HUES48 (cell line): ENCODE results near the gene RNF123.
"Not testable (repeated sequence)": the region's sequence is repeated elsewhere in the genome, so short reads cannot be mapped to it uniquely, and the experiment has no call there.

Source experiments
- H3K27ac ChIP-seq: one replicate; pipeline ENCODE4 v1.7.0; 2013; ENCODE audit warnings: low read depth, low read length, inconsistent platforms
- H3K27me3 ChIP-seq: 2 replicates; pipeline ENCODE4 v1.6.1; 2013; ENCODE audit warnings: mild to moderate bottlenecking, low read length; ENCODE audit not compliant: control insufficient read depth, insufficient read depth
- H3K36me3 ChIP-seq: 2 replicates; pipeline ENCODE4 v1.6.1; 2013; ENCODE audit warnings: low read length; ENCODE audit not compliant: control insufficient read depth, insufficient read depth
- H3K4me1 ChIP-seq: 2 replicates; pipeline ENCODE4 v1.6.1; 2013; ENCODE audit warnings: mild to moderate bottlenecking, low read length; ENCODE audit not compliant: control insufficient read depth, insufficient read depth
- H3K4me3 ChIP-seq: 2 replicates; pipeline ENCODE4 v1.5.1; 2013; ENCODE audit warnings: mild to moderate bottlenecking, low read depth, low read length
- H3K9ac ChIP-seq: 2 replicates; pipeline ENCODE4 v1.6.1; 2013; ENCODE audit warnings: mild to moderate bottlenecking, low read depth, low read length, moderate library complexity
- H3K9me3 ChIP-seq: 2 replicates; pipeline ENCODE4 v1.6.1; 2013; ENCODE audit warnings: low read length; ENCODE audit not compliant: control insufficient read depth, insufficient read depth

RNF123 gene

DNA sequence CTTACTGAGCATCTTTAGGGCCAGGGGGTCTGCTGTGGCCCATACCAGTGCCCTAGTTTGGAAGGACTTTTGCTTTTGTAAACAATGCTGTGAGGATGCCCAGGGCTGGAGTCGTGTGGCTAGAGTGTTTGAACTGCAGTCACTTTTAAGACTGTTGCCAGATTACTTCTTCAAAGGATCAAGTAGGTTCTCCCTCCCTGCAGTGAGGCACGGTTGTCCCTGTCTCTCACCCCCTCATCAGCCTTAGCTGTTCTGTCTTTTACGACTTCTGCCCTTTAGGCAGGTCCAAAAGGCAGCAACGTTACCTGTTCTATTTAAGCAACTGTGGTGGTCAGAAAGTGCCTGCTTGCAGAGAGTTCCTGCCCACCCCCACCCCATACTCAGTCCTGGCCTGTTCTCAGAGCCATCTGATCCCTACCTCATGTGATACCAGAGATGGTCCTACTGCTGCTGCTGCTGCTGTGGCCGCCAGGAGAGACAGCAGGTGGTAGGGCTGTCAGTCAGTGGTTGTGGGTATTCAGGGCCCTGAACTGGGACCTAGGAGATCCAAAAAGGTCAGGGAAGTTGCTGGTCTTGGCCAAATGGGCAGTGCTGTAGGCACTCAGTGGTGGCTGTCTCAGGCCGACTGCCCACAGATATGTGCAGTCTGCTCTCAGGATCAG lies 5.2 kb downstream of the RNF123 start:
- not testable (repeated sequence) for H3K9ac ChIP-seq

DNA sequence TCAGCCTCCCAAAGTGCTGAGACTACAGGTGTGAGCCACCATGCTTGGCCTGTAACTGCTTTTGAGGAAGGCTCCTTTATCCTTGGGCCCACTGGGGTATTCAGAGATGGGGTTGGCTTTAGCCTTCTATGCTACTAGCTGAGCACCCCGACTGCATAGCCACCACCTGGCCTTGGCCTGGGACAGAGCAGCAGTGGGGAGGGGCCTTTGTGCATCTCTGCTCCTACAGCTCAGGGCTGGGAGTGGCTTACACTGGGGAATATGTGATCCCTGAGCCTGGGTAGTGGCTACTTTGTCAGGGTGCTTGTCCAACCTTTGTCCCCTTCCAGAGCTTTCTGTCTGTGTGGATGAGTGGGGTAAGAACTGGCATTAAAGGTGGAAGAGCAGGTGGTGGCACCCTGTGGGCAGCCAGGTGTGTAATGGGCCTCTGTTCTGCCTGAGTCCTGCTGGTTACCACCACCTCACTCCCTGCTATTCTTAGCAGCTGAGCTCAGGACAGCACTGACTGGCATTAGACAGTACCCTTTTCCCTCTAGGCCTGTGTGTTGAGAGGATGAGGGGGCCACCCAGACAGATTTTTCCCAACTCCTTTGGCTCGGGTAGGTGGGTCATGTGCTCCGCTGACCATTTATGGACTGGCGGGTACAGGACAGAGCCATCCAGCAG lies 6.1 kb downstream of the RNF123 start:
- H3K4me1 ChIP-seq, H3K4me3 ChIP-seq, H3K27ac ChIP-seq, H3K9ac ChIP-seq, H3K27me3 ChIP-seq, H3K9me3 ChIP-seq: not testable (repeated sequence)
- H3K36me3 ChIP-seq = peaks cover 14% of the 10 kb centered on the region; the same call in 1 of the 2 replicates

More for the DNA sequence above, 5.2 kb downstream of the RNF123 start:
- not testable (repeated sequence) for H3K36me3 ChIP-seq, H3K4me3 ChIP-seq, H3K27ac ChIP-seq, H3K9me3 ChIP-seq, H3K27me3 ChIP-seq, H3K4me1 ChIP-seq

DNA sequence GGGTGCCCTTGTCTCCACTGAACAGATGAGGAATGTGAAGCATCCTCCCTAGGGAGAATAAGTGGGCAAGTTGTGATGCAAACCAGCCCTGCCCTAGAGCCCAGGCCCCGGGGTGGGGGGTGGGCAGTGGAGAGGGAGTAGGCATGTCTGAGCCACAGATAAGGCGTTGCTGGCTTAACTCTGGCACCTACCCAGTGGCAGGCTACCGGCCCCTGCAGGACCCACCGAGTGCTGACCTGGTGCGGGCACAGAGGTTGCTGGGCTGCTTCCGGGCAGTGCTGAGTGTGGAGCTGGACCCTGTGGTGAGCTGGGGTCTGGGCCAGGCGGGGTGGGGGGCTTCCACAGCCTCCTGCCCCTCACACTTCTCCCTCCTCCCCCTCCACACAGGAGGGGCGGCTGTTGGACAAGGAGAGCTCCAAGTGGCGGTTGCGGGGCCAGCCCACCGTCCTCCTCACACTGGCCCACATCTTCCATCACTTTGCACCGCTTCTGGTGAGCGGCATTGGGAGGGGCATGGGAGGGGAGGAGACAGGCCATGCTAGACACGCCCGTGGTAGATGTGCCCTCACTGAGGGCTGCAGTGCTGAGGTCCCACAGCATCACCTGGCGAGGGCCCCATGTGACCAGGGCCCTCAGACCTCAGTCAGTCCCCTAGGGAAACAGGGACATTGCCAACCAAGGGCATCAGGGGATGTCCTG lies 10.1 kb downstream of the RNF123 start:
- peaks cover 32% of the 10 kb centered on the region for H3K36me3 ChIP-seq
- H3K9me3 ChIP-seq = no peaks in the 10 kb centered on the region
- H3K4me3 ChIP-seq = no peak overlapping the region
- no peak overlapping the region for H3K27ac ChIP-seq
- H3K4me1 ChIP-seq = no peaks in the 10 kb centered on the region
- H3K9ac ChIP-seq = no peak overlapping the region
- no peaks in the 10 kb centered on the region for H3K27me3 ChIP-seq

DNA sequence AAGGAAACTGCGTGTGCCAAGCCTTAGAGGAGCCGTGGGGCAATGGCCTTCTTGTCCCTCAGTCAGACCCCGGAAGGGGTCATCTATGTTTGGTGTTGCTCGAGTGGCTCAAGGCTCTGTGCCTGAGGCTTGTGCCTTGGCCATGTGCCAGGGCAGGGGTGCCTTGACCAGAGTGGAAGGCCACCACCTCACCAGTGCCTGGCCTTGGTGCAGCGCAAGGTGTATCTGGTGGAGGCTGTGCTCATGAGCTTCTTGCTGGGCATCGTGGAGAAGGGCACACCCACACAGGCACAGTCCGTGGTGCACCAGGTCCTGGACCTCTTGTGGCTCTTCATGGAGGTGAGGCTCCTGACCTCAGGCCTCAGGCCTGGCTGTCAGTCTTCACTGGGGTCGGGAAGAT lies 10.7 kb downstream of the RNF123 start:
- Histone ChIP-seq H3K27me3 (no peaks in the 10 kb centered on the region), H3K4me1 (no peaks in the 10 kb centered on the region), H3K4me3 (no peak overlapping the region), H3K36me3 (peaks cover 38% of the 10 kb centered on the region), H3K9me3 (no peaks in the 10 kb centered on the region), H3K27ac (no peak overlapping the region), H3K9ac (no peak overlapping the region)

DNA sequence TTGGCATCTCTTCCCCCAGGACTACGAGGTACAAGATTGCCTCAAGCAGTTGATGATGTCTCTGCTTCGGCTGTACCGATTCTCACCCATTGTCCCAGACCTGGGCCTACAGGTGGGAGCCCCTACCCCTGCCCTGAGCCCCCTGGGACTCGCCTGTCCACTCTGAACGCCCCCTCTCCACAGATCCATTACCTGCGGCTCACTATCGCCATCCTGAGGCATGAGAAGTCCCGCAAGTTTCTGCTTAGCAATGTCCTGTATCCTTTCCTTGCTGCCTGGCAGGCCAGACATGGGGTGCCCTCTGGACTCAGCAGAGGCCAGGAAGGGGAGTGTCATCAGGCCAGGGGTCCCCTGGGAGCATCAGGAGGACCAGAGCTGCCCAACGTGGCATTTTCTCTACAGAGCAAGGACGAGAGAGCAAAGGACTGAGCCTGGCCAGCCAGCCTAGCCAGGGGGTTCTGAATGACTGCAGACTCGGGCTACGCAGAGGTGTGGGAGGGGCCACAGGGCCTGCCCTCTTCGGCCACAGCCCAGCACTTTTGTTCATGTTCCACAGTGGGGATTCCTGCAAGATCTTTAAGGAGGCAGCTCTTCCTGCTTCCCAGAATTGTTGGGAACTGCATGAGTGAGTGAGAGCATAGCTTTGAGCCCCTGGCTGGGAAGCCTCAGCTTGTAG lies 11.2 kb downstream of the RNF123 start:
- no peak overlapping the region for H3K9ac ChIP-seq
- peaks cover 41% of the 10 kb centered on the region for H3K36me3 ChIP-seq
- no peaks in the 10 kb centered on the region for H3K4me1 ChIP-seq
- no peak overlapping the region for H3K4me3 ChIP-seq
- H3K27ac ChIP-seq = no peak overlapping the region
- no peaks in the 10 kb centered on the region for H3K9me3 ChIP-seq
- H3K27me3 ChIP-seq = no peaks in the 10 kb centered on the region

DNA sequence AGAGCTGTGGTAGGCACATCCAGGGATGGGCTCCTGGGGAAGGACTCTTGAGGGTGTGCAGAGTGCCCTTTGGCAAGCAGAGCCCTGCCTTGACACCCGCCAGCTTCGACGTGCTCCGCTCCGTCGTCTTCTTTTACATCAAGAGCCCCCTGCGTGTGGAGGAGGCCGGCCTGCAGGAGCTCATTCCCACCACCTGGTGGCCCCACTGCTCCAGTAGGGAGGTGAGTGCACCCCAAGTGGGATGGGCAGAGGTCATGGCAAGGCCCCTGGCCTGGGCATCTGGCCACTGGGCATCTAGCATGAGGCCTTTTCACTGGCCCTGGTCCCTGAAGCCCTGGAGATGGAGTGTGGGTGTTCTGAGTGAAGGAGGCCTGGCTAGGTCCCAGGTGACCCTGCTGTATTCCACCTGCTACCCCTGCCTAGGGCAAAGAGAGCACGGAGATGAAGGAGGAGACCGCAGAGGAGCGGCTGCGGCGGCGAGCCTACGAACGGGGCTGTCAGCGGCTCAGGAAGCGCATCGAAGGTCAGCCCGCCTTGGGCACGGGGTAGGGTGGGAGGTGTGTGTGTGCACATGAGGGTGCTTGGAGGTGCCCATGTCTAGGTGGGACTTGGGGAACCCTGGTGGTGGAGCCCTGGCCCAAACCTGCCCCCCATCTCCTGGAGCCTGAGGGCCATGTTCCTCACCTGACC lies 12.2 kb downstream of the RNF123 start:
- Histone ChIP-seq H3K27me3 (no peaks in the 10 kb centered on the region), H3K36me3 (peaks cover 46% of the 10 kb centered on the region), H3K9me3 (no peaks in the 10 kb centered on the region), H3K9ac (no peak overlapping the region; the same call in 1 of the 2 replicates), H3K4me1 (no peaks in the 10 kb centered on the region), H3K27ac (no peak overlapping the region), H3K4me3 (no peak overlapping the region)

DNA sequence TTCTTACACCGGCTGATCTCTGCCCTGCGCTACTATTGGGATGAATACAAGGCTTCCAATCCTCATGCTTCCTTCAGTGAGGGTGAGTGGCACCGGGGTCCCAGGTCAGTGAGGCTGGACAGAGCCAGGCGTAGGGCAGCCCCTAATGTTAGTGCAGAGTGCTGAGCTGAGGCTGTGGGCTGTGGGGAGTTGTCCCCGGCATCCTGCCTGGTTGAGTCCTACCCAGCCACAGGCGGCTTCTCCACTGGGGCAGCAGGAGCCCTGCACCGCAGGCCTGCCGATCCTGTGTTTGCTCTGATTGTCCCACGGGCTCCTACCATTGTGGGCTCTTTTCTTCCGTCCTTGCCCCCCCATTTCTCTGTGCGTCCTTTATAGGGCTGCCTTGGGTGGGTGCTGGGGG lies 13.3 kb downstream of the RNF123 start:
- Histone ChIP-seq H3K9ac (no peak overlapping the region), H3K9me3 (no peaks in the 10 kb centered on the region), H3K4me1 (no peaks in the 10 kb centered on the region), H3K27ac (no peak overlapping the region), H3K4me3 (no peak overlapping the region), H3K27me3 (no peaks in the 10 kb centered on the region), H3K36me3 (peaks cover 46% of the 10 kb centered on the region)

DNA sequence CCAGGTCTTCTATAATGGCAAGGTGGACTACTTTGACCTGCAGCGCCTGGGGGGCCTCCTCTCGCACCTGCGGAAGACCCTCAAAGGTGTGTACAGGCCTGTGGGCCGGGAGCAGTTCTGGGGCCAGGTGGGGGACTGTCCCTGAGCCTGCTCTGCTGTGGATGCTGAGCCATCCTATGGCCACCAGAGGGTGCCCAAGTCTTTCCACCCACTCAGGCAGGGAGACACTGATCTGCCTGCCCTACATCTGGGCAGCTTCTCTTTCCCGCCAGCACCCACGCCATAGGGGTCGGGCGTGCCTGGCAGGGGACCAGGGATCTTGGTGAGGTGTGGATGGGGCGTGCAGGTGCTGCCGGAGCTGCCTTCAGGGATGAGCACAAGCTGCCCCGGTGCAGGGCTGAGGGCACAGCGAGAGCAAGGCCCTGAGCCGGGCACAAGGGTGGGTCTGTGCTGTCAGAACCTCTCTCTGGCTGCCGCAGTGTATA lies 14.1 kb downstream of the RNF123 start:
- Histone ChIP-seq H3K9ac (no peak overlapping the region), H3K4me3 (no peak overlapping the region), H3K27me3 (no peaks in the 10 kb centered on the region), H3K4me1 (no peaks in the 10 kb centered on the region), H3K27ac (no peak overlapping the region), H3K9me3 (no peaks in the 10 kb centered on the region), H3K36me3 (peaks cover 47% of the 10 kb centered on the region)

DNA sequence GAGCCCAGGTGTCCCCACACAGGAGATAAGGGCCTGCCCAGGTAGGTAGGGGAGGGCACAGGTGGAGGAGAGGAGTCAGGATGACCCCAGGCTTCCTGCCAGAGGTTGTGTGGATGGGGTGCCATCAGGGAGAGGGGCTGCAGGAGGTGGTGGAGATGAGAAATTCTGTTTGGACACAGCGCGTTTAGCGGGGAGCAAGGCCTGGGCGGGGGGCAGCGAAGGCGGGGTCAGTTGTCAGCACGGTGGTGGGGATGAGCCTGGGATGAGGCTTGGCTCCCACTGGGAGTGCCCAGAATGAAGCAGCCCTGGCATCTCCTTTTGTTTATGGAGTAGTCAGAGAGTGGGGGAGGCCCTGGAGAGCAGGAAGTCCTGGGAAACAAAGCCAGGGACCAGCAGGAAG lies 14.6 kb downstream of the RNF123 start:
- no peaks in the 10 kb centered on the region for H3K4me1 ChIP-seq
- H3K27me3 ChIP-seq = no peaks in the 10 kb centered on the region
- H3K9me3 ChIP-seq = no peaks in the 10 kb centered on the region
- no peak overlapping the region for H3K9ac ChIP-seq
- H3K36me3 ChIP-seq = peaks cover 44% of the 10 kb centered on the region
- no peak overlapping the region for H3K4me3 ChIP-seq
- H3K27ac ChIP-seq = no peak overlapping the region

DNA sequence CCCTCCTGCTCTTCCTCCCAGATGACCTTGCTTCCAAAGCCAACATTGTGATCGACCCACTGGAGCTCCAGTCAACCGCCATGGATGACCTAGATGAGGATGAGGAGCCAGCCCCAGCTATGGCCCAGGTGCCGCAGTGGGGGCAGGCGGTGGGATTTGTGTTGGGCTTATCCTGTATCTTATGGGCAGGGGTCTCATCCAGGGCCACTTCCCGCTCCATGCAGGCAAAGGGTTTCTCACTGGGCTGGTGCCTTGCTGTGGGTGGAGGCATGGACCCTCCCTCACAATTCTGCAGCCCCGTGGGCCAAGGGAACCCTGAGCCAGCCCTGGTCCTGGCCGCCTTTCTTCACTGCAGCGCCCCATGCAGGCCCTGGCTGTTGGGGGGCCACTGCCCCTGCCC lies 15.3 kb downstream of the RNF123 start:
- Histone ChIP-seq H3K27ac (no peak overlapping the region), H3K9ac (no peak overlapping the region), H3K9me3 (no peaks in the 10 kb centered on the region), H3K36me3 (peaks cover 42% of the 10 kb centered on the region), H3K4me3 (no peak overlapping the region), H3K4me1 (no peaks in the 10 kb centered on the region), H3K27me3 (no peaks in the 10 kb centered on the region)
